Endothelial cell of umbilical vein (primary cell): Measurements from ENCODE around the gene EFCAB8. TPM values are rescaled to one million over a fixed set of nuclear protein-coding genes. Genes with fewer than 3 reads are reported as not detected.

Source experiments
- BruUV-seq: library from RNA; stranded (reverse); fragments of 400-500 nt; replicated peaks from 2 replicates; lab custom pipeline; 2021; lab: Mats Ljungman, UMichigan
- CTCF ChIA-PET: fragments of 300-600, 350-600 bp; sonication (Branson Sonifier 250); formaldehyde crosslinking; loops from one replicate; lab custom pipeline; 2021; ENCODE audit warnings: antibody characterized with exemption, inconsistent platforms; lab: Charles Lee
- POLR2A ChIA-PET: fragments of 300-600, 350-600 bp; sonication (Branson Sonifier 250); formaldehyde crosslinking; loops from one replicate; lab custom pipeline; 2021; ENCODE audit warnings: antibody characterized with exemption, inconsistent platforms; lab: Charles Lee
- DNase-seq: peaks from one replicate; pipeline ENCODE4 v3.0.0-alpha.2; 2011; ENCODE audit warnings: low read depth, low spot score
- FAIRE-seq: peaks from 2 replicates; lab custom pipeline; 2011; peaks lifted over from hg19 to GRCh38; lab: Jason Lieb, UNC
- H2AFZ ChIP-seq: 2 replicates; pipeline ENCODE4 v1.6.0; 2012; ENCODE audit warnings: low read depth, low read length, control low read depth, inconsistent platforms
- H3K27ac ChIP-seq: 2 replicates; pipeline ENCODE4 v1.5.1; 2011; ENCODE audit warnings: low read depth, mild to moderate bottlenecking, control low read depth, low read length, moderate library complexity; ENCODE audit not compliant: insufficient read depth
- H3K27me3 ChIP-seq, 2 experiments: 2 replicates each; pipeline versions ENCODE4 v1.6.0 to v1.6.1; 2011; ENCODE audit warnings: low read length in 2 of 2, mixed read lengths in 1 of 2; ENCODE audit not compliant: control insufficient read depth in 2 of 2, insufficient read depth in 2 of 2
- H3K36me3 ChIP-seq, 2 experiments: 2 replicates in 1 of 2; 3 replicates in 1 of 2; pipeline ENCODE4 v1.5.1; 2011; ENCODE audit warnings: low read length in 2 of 2, mild to moderate bottlenecking in 1 of 2, moderate library complexity in 1 of 2; ENCODE audit not compliant: control insufficient read depth in 2 of 2, insufficient read depth in 2 of 2; ENCODE audit errors: extremely low read depth in 1 of 2
- H3K4me1 ChIP-seq: 3 replicates; pipeline ENCODE4 v1.5.1; 2011; ENCODE audit warnings: mild to moderate bottlenecking, low read length; ENCODE audit not compliant: control insufficient read depth, insufficient read depth; ENCODE audit errors: extremely low read depth
- H3K4me2 ChIP-seq: 2 replicates; pipeline ENCODE4 v1.6.1; 2011; ENCODE audit warnings: low read length, control low read depth, mixed read lengths; ENCODE audit not compliant: insufficient read depth
- H3K4me3 ChIP-seq, 3 experiments: fragments of 200-600 bp in 1 of 3; sonication (generic), shearing (Covaris generic) in 1 of 3; replicated peaks in 1 of 3; 2 replicates each; pipeline ENCODE4 v1.5.1; 2011 to 2016; ENCODE audit warnings: control low read depth in 3 of 3, low read length in 3 of 3, mild to moderate bottlenecking in 2 of 3, inconsistent platforms in 1 of 3, low read depth in 1 of 3, moderate library complexity in 1 of 3; ENCODE audit not compliant: insufficient read depth in 1 of 3
- H3K79me2 ChIP-seq: 2 replicates; pipeline ENCODE4 v1.6.0; 2012; ENCODE audit warnings: low read length, inconsistent platforms; ENCODE audit not compliant: control insufficient read depth, insufficient read depth
- H3K9ac ChIP-seq: replicated peaks from 2 replicates; pipeline ENCODE3; 2011; ENCODE audit warnings: low read length, control low read depth; ENCODE audit not compliant: insufficient read depth; ENCODE audit errors: extremely low read depth
- H3K9me1 ChIP-seq: replicated peaks from 3 replicates; pipeline ENCODE4 v1.6.0; 2011; ENCODE audit warnings: mild to moderate bottlenecking, low read length; ENCODE audit not compliant: control insufficient read depth, insufficient read depth; ENCODE audit errors: extremely low read depth
- H3K9me3 ChIP-seq: replicated peaks from 2 replicates; pipeline ENCODE4 v1.5.1; 2012; ENCODE audit warnings: low read length, inconsistent platforms; ENCODE audit not compliant: control insufficient read depth, insufficient read depth
- H4K20me1 ChIP-seq: replicated peaks from 2 replicates; pipeline ENCODE3; 2011; ENCODE audit warnings: mild to moderate bottlenecking, low read length; ENCODE audit not compliant: control insufficient read depth, insufficient read depth; ENCODE audit errors: extremely low read depth
- EZH2 ChIP-seq: IDR thresholded peaks from 2 replicates; pipeline ENCODE4 v1.6.1; 2012; ENCODE audit warnings: borderline replicate concordance, low read depth, mild to moderate bottlenecking, moderate library complexity, low read length, inconsistent platforms; ENCODE audit not compliant: severe bottlenecking
- FOS ChIP-seq: IDR thresholded peaks from 2 replicates; pipeline ENCODE4 v1.6.1; 2011; ENCODE audit warnings: mild to moderate bottlenecking, low read length, moderate library complexity, borderline replicate concordance; ENCODE audit not compliant: insufficient read depth
- GATA2 ChIP-seq: IDR thresholded peaks from 2 replicates; pipeline ENCODE4 v1.7.0; 2011; ENCODE audit warnings: low read depth, mild to moderate bottlenecking, moderate library complexity, mixed read lengths, low read length; ENCODE audit not compliant: insufficient read length, insufficient read depth
- JUN ChIP-seq: IDR thresholded peaks from 2 replicates; pipeline ENCODE4 v1.6.1; 2011; ENCODE audit warnings: borderline replicate concordance, low read depth; ENCODE audit not compliant: insufficient read length, insufficient read depth
- MAX ChIP-seq: IDR thresholded peaks from 2 replicates; pipeline ENCODE4 v1.6.1; 2011; ENCODE audit not compliant: insufficient read depth, insufficient read length
- MYC ChIP-seq: IDR thresholded peaks from one replicate; pipeline ENCODE4 v1.6.1; 2011; ENCODE audit warnings: mild to moderate bottlenecking, low read depth, low read length
- POLR2A ChIP-seq: IDR thresholded peaks from 2 replicates; pipeline ENCODE4 v1.6.1; 2012; ENCODE audit warnings: low read depth, mild to moderate bottlenecking, control low read depth, low read length
- POLR2AphosphoS5 ChIP-seq: IDR thresholded peaks from 2 replicates; pipeline ENCODE4 v1.6.1; 2012; ENCODE audit warnings: low read depth, mild to moderate bottlenecking, control low read depth, low read length, moderate library complexity; ENCODE audit not compliant: insufficient read depth
- dilution Hi-C: fragments of 300-500 bp; cut with MboI; formaldehyde crosslinking; loops from one replicate; pipeline ENCODE4 v1.15.0; 2019; ENCODE audit warnings: low sequenced_read_pairs; ENCODE audit not compliant: extremely low pct_ligation_motif_present
- intact Hi-C: fragments of 100-400 bp; cut with micrococcal nuclease; formaldehyde crosslinking; loops from one replicate; pipeline ENCODE4 v1.10.0; 2022
- polyA plus RNA-seq, 4 experiments: library from polyadenylated mRNA; depleted of rRNA in 3 of 4; stranded (reverse) in 3 of 4; unstranded in 1 of 4; fragments of >200 nt; gene quantifications; 2 replicates each; pipeline versions ENCODE4 v1.2.1 to v1.2.3, GENCODE V29; 2011 to 2012; ENCODE audit warnings: missing spikeins in 1 of 4
- total RNA-seq: library from RNA; stranded (reverse); gene quantifications from 2 replicates; pipeline ENCODE4 v1.2.3, GENCODE V29; 2021
- TF ChIP-seq, protein P1 (sequence below), 2 donors: IDR thresholded peaks; 1 replicate in 1 of 2; 2 replicates in 1 of 2; pipeline ENCODE4 v1.5.1; 2011; ENCODE audit warnings: low read length in 2 of 2, mild to moderate bottlenecking in 2 of 2, moderate library complexity in 2 of 2, control low read depth in 1 of 2, inconsistent platforms in 1 of 2, low read depth in 1 of 2; ENCODE audit not compliant: insufficient read depth in 1 of 2; ENCODE audit errors: extremely low read depth in 1 of 2

EFCAB8 gene
- total and polyA plus RNA-seq, 2 donors (not counting 3 experiments of a cell fraction or from before 2014, with no cell fraction given) = 0.01 to 0.31 TPM

DNA sequence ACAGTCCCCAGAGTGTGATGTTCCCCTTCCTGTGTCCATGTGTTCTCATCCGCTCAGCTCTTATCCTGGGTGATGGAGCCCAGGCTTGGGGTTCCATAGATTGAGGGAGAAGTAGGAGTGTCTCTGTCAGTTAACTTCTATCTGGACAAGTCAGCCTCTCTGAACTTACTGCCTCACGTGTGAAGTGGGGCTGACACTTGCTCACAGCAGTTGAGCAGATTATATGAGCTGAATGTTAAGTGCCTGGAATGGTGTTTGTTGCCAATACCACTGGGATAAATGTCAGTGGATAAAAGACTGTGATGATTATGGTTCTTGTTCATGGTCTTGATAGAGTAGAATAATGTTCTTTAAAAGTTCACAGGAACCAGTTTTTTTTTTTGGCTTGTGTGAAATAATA is 17.1 kb upstream of the EFCAB8 start:
- H3K27me3 ChIP-seq = no peaks in the 10 kb centered on the region
- no peak overlapping the region for H3K27ac ChIP-seq
- no peak overlapping the region for H3K4me2 ChIP-seq
- intact Hi-C loops (no loop called here), dilution Hi-C loops (no loop called here)
- peaks cover 9 to 17% of the 10 kb centered on the region in 2 experiments for H3K36me3 ChIP-seq
- FAIRE-seq = no peak
- DNase-seq = no peak
- no peak overlapping the region for H3K9ac ChIP-seq
- no peak overlapping the region for H3K4me3 ChIP-seq
- H2AFZ ChIP-seq = no peak overlapping the region
- BruUV-seq = no TSS peak
- ChIA-PET CTCF (no interaction called here), POLR2A (no interaction called here)
- H3K4me1 ChIP-seq = no peaks in the 10 kb centered on the region
- no peaks in the 10 kb centered on the region for H3K9me1 ChIP-seq
- H4K20me1 ChIP-seq = peaks cover 3% of the 10 kb centered on the region
- no peaks in the 10 kb centered on the region for H3K9me3 ChIP-seq
- TF ChIP-seq EZH2 (no peak), POLR2AphosphoS5 (no peak), FOS (no peak), GATA2 (no peak), POLR2A (no peak), MYC (no peak), JUN (no peak), MAX (no peak)
- TF ChIP-seq, protein P1, sequence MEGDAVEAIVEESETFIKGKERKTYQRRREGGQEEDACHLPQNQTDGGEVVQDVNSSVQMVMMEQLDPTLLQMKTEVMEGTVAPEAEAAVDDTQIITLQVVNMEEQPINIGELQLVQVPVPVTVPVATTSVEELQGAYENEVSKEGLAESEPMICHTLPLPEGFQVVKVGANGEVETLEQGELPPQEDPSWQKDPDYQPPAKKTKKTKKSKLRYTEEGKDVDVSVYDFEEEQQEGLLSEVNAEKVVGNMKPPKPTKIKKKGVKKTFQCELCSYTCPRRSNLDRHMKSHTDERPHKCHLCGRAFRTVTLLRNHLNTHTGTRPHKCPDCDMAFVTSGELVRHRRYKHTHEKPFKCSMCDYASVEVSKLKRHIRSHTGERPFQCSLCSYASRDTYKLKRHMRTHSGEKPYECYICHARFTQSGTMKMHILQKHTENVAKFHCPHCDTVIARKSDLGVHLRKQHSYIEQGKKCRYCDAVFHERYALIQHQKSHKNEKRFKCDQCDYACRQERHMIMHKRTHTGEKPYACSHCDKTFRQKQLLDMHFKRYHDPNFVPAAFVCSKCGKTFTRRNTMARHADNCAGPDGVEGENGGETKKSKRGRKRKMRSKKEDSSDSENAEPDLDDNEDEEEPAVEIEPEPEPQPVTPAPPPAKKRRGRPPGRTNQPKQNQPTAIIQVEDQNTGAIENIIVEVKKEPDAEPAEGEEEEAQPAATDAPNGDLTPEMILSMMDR (IDR thresholded peaks at IDR 0.05; ENCODE audit: extremely low read depth in 1 of 2, insufficient read depth in 1 of 2, low read depth in 1 of 2, low read length in 2 of 2) = no peak
- H3K79me2 ChIP-seq = peaks cover 73% of the 10 kb centered on the region
